GM12892 (cell line): ENCODE data around the gene RNF152.

ENCODE experiments used
- POLR2A ChIP-seq: IDR thresholded peaks from 2 replicates; pipeline ENCODE4 v1.6.1; 2011; ENCODE audit warnings: low read depth, low read length, control low read depth
- POLR2AphosphoS5 ChIP-seq: IDR thresholded peaks from 2 replicates; pipeline ENCODE4 v1.6.1; 2011; ENCODE audit warnings: low read depth, low read length, control low read depth
- TAF1 ChIP-seq: IDR thresholded peaks from 2 replicates; pipeline ENCODE4 v1.6.1; 2011; ENCODE audit warnings: low read depth, mild to moderate bottlenecking, control low read depth, low read length, borderline replicate concordance

- TF ChIP-seq TAF1 (no peak), POLR2AphosphoS5 (no peak), POLR2A (no peak)
Observed at GRCh38 chr18:61823595-61823994, 69.2 kb downstream of the RNF152 start.
